Erythroblast (primary cell): ENCODE results near the gene PROX1.

Source experiments
- DNase-seq, 2 experiments: peaks; one replicate each; lab custom pipeline; 2025; lab: John Stamatoyannopoulos, UW
- GATA1 ChIP-seq: IDR thresholded peaks from 2 replicates; pipeline ENCODE4 v1.6.1; 2011; ENCODE audit warnings: low read depth, mild to moderate bottlenecking, control low read depth, low read length, moderate library complexity
- POLR2A ChIP-seq: IDR thresholded peaks from 2 replicates; pipeline ENCODE4 v1.6.1; 2011; ENCODE audit warnings: mild to moderate bottlenecking, low read length

Gene PROX1

GRCh38 chr1:213969958-213970555, 17.7 kb upstream of the PROX1 start:
- no peak for TF ChIP-seq POLR2A
- TF ChIP-seq GATA1: no peak
- DNase-seq: no peak

DNA sequence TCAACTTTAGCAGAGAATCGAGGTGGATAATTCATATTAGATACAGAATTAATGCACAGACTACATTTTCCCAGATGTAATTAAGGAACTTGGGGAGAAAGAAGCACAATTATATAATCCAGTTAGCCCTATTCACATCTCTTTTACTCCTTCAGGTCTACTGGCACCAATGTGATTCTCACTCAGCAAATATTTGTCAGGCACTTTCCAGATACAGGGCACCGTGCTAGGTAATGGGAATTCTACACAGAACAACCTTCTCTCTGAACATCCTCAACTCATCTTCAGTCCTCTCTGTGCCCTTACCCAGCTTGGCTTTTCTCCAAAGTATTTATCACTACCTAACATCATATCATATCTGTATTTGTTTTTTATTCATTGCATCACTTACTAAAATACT, 15.6 kb upstream of the PROX1 start:
- no peak for DNase-seq
- no peak for TF ChIP-seq POLR2A

DNA sequence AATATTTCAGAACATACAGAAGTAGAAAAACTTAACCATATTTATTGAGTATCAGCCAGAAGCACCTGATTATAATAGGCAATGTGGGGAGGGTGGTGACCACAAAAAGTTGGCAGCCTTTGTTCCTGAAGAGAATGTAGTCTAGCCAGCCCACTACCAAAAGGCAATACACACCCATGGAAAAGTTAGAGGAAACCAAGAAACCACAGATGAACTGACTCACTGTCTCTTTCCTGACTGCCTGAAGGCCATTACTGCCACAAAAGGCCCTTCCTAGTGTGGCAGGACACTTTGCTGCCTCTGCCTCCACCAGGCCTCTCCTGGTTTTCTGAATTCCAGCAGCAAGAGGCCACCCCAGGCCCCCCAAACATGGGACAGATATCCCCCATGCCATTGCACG, 14.6 kb upstream of the PROX1 start:
- DNase-seq: no peak
- TF ChIP-seq POLR2A (no peak), GATA1 (no peak)

DNA sequence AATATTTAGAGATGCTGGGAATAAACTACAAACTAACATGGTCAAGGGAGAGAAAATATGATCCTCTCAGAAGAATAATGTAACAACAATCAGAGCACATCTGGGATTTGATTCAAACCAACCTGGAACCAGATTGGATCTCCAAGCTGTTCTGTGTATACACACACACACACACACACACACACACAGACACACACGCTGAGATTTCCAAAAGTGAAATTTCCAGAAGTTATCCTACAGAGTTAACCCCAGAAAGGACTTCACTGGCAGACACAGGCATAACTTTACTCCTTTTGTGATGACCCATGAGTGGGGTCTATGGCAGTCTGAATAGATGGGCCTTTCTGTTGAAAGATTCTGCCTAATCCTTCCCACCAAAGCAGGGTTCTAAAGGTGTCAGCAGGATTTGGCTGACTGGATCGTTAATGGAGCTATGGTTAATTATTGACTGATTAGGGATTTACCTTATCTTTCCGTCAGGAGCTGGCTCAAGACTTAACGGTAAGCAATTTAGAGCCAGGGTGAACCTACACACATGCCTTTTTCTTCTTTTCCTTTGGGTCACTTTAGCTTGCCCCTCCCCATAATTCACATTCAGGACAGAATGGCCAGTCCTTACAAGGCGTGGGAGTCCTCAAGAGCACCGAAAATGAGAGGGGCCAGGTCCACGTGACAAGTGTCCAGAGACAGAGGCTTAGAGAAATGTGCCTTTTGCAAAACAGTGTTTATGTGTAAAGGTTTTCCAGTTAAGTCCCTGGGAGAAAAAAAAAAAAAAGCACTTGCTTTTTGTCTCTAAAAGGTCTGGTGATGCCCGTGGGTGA, 10.9 kb upstream of the PROX1 start:
- TF ChIP-seq POLR2A (no peak), GATA1 (no peak)
- no peak for DNase-seq

DNA sequence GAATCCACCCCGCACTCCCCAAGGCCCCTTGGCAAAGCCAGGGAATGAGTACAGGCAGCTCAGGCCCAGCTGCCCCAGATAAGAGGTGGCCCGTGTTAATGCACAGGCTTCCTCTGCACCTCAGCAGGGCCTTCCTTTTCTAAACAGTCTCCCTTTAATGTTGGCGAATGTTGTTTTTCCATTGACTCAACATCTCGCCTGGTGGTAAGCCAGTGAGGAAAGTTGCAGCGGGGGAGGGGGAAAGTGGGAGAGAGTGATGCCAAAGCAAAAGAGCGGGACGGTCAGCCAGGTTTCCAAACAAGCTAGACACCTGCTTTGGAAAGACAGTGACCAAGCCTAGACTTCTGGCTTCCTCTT, 10.3 kb upstream of the PROX1 start:
- DNase-seq: no peak
- TF ChIP-seq GATA1: no peak
- no peak for TF ChIP-seq POLR2A

GRCh38 chr1:213977909-213978308, 9.9 kb upstream of the PROX1 start:
- DNase-seq: no peak
- TF ChIP-seq GATA1 (no peak), POLR2A (no peak)

DNA sequence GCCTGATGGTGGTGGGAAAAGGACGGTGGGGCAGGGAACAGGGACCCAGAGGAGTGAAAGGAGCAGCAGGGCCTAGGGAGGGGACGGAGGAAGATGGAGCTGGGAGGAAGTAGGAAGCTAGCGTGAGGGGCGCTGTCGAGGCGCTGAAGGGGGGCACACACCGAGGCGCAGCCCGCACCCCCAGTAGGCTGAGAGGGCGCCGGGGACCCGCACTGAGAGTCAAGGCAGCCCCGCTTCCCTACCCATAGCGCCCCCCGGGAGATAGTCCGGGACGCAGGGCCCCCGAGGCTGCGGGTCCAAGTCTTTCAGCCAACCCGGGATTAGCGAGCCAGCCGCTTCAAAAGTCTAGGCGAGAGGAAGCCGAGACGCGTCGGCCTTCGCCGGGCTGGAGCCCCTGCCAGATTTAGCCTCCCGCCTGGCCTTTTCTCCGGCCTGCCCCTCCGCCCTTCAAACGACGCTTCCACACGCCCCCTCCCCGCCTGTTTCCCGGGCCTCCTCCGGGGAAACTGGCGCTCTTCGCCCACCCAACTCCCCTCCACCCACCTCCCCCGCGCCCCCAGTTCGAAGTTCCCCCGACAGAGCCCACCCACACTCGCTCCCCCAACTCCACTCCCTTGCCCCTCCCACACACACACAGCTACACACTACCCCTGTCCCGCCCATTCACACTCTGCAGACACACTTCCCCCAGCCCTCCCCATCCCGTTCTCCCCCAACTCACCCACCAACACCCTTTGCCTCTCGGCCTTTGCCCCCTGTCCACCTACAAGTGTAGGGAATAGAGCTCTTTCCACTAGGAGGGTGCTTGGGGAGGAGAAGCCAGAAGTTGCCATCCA, 7.8 kb upstream of the PROX1 start:
- no peak for DNase-seq
- no peak for TF ChIP-seq GATA1
- TF ChIP-seq POLR2A: no peak

GRCh38 chr1:213980906-213981305, 6.9 kb upstream of the PROX1 start:
- no peak for DNase-seq
- no peak for TF ChIP-seq POLR2A
- TF ChIP-seq GATA1: no peak

GRCh38 chr1:213982289-213982671, 5.5 kb upstream of the PROX1 start:
- no peak for DNase-seq
- TF ChIP-seq POLR2A (no peak), GATA1 (no peak)

DNA sequence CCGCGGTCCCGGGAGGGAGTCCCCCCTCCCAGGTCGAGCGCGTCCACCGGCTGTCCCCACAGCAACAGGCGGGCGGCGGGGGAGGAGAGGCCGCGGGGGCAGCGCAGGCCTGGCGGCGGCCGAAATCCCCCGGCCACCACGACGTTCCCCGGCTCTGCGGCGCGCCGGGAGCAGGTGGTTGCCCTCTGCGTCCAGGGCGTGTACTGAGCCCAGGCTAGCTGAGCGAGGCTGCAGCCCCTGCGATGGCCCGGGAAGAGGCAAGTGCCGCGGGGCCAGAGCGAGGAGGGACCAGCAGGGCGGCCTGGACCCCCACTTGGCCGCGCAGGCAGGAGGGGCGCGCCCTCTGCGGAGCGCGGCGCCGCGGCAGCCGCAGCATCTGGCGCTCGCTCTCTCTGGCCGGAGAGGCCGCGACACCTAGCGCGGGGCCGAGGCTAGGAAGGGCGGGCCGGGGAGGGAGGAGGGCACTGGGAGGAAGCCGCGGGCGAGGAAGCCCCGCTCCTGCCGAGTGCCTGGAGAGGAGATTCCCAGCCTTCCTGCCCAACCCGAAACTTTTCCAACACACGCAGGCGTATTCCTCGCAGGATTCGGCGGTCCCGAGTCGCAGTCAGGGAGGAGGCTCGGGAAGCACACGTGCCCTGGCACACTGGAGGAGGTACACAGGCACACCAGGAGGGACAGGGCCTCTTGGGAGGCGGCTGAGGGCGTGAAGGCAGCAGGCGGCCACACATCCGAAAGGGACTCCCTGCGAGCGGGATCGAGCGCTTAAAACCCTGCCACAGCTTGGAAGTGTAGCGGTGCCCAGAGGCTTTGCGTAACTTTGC, 4.9 kb upstream of the PROX1 start:
- DNase-seq: no peak
- no peak for TF ChIP-seq GATA1

DNA sequence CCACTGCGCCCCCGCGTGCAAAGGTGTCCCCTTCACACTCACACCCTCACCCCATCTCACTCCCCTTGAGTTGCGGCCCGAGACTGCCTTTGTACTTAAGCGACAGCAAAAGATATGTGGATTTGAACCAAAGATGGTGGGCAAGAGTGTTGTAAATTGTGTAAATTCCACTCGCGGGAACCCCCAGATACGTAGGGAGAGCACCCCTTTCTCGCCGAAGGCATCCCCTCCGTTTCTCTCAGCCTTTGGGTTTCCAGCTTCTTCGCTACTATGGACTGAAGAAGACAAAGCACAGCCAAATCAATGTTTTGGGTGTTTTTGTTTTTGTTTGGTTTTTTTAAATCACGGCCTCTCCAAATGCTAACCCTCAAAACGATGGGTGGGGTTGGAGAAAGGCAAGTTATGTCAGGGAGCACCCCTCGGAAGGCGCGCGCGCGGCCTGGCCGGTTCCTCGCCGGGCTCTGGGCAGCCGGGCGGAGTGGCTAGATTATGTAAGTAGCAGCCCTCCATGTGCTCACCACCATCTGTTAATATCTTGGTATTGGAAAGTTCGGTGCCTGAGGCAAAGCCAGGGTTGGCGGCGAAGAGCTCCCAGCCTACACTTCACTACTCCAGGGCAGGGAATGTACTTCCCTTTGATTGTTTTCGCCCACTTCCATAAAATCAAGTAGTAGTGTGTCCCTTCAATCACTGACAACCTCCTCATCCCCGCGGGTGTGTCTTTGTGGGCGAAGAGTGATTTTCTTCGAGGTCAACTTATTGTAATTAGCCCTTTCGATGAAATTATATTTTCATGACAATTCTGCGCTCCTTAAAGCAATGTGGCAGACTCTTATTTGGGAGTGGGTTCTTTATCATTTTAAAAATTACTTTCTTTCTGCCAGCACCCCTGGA, 4.0 kb upstream of the PROX1 start:
- no peak for DNase-seq
- no peak for TF ChIP-seq GATA1
- no peak for TF ChIP-seq POLR2A

DNA sequence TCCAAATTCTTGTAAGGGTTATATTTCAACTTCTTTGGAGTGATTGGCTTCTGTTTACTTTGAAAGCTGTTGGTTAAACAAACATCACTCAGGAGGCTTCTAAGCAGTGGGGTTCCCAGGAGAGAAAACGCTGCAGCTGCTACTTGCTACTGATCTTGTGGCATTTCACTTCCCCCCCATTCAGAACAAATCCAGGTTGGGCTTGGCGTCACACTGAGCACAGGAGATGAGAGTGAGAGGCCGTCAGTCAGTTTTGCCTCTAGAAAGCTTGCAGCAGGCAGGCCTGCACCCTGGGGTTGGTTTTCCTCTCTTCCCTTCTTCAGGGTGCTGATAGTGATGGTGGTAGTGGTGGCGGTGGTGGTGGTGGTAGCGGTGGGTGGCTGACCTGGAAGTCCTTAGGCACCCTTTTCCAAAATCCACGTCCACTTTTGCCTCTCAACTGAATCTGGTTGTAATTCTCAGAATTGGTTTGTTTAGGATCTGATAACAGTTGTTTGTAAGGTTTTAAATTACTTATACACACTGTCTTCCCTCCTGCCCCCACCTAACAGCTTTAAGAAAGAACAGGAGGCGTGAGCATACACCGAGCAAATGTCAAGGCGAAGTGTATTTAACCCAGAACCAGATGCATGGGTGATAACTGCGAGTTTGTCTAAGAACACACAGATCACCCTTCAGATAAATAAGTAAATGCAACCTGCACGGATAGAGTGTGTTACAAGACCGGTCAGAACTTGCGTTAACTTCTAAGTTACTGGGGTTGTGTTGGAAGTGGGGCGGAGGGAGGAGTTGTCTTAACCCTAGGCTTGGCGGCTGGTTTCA, 3.2 kb upstream of the PROX1 start:
- DNase-seq: no peak
- TF ChIP-seq POLR2A: no peak
- no peak for TF ChIP-seq GATA1
